MM.1S (cell line): ENCODE measurements around the gene PRKCG.
A peak's percentile ranks its signal among the peaks of the same experiment; 100 is the strongest.

ENCODE experiments used
- DNase-seq: peaks from one replicate; pipeline ENCODE4 v3.0.0-alpha.2; 2015
- H2AFZ ChIP-seq: fragments of 300-600 bp; sonication (generic); 2 replicates; pipeline ENCODE4 v1.6.0; 2016; ENCODE audit warnings: antibody characterized with exemption, low read length
- H3F3A ChIP-seq: fragments of 300-600 bp; sonication (generic); 2 replicates; pipeline ENCODE4 v1.6.1; 2016; ENCODE audit warnings: mild to moderate bottlenecking, antibody characterized with exemption, low read length, moderate library complexity, mixed read lengths; ENCODE audit not compliant: insufficient read depth
- H3K27ac ChIP-seq: fragments of 300-600 bp; sonication (generic); 2 replicates; pipeline ENCODE4 v1.5.1; 2016; ENCODE audit warnings: mild to moderate bottlenecking, low read length
- H3K27me3 ChIP-seq: fragments of 300-600 bp; sonication (generic); replicated peaks from 2 replicates; pipeline ENCODE4 v1.6.0; 2016; ENCODE audit warnings: low read length; ENCODE audit not compliant: insufficient read depth
- H3K36me3 ChIP-seq: fragments of 300-600 bp; sonication (generic); replicated peaks from 2 replicates; pipeline ENCODE4 v1.6.1; 2016; ENCODE audit warnings: mild to moderate bottlenecking, low read length, mixed read lengths; ENCODE audit not compliant: insufficient read depth
- H3K4me1 ChIP-seq: fragments of 300-600 bp; sonication (generic); 2 replicates; pipeline ENCODE4 v1.6.1; 2016; ENCODE audit warnings: low read length, mixed read lengths
- H3K4me2 ChIP-seq: fragments of 300-600 bp; sonication (generic); 2 replicates; pipeline ENCODE4 v1.6.0; 2016; ENCODE audit warnings: low read depth, low read length
- H3K4me3 ChIP-seq: fragments of 300-600 bp; sonication (generic); 2 replicates; pipeline ENCODE4 v1.5.1; 2016; ENCODE audit warnings: low read length, mixed read lengths
- H3K79me2 ChIP-seq: fragments of 300-600 bp; sonication (generic); 2 replicates; pipeline ENCODE4 v1.6.1; 2016; ENCODE audit warnings: mixed run types, low read length, mixed read lengths
- H3K9ac ChIP-seq: fragments of 300-600 bp; sonication (generic); 2 replicates; pipeline ENCODE4 v1.6.1; 2016; ENCODE audit warnings: low read length, mixed read lengths
- H3K9me2 ChIP-seq: fragments of 300-600 bp; sonication (generic); replicated peaks from 2 replicates; pipeline ENCODE4 v1.6.1; 2016; ENCODE audit warnings: mild to moderate bottlenecking, low read length, mixed read lengths; ENCODE audit not compliant: insufficient read depth
- H3K9me3 ChIP-seq: fragments of 300-600 bp; sonication (generic); replicated peaks from 2 replicates; pipeline ENCODE4 v1.6.1; 2016; ENCODE audit warnings: mild to moderate bottlenecking, low read length, mixed read lengths; ENCODE audit not compliant: insufficient read depth
- H4K20me1 ChIP-seq: fragments of 300-600 bp; sonication (generic); 2 replicates; pipeline ENCODE4 v1.6.1; 2016; ENCODE audit warnings: mild to moderate bottlenecking, low read length, moderate library complexity, mixed read lengths; ENCODE audit not compliant: insufficient read depth
- EZH2 ChIP-seq: fragments of 300-600 bp; sonication (generic); optimal IDR thresholded peaks from 2 replicates; pipeline ENCODE3; 2017; ENCODE audit warnings: low read depth, mild to moderate bottlenecking, antibody characterized with exemption, low read length, mixed read lengths
- EZH2phosphoT487 ChIP-seq: fragments of 300-600 bp; sonication (generic); IDR thresholded peaks from 2 replicates; pipeline ENCODE4 v1.6.1; 2018; ENCODE audit warnings: antibody characterized with exemption, low read length
- TF ChIP-seq, protein P1 (sequence below): fragments of 300-600 bp; sonication (generic); IDR thresholded peaks from 2 replicates; pipeline ENCODE4 v1.5.1; 2016; ENCODE audit warnings: antibody characterized with exemption, low read length, mixed read lengths

PRKCG gene

DNA sequence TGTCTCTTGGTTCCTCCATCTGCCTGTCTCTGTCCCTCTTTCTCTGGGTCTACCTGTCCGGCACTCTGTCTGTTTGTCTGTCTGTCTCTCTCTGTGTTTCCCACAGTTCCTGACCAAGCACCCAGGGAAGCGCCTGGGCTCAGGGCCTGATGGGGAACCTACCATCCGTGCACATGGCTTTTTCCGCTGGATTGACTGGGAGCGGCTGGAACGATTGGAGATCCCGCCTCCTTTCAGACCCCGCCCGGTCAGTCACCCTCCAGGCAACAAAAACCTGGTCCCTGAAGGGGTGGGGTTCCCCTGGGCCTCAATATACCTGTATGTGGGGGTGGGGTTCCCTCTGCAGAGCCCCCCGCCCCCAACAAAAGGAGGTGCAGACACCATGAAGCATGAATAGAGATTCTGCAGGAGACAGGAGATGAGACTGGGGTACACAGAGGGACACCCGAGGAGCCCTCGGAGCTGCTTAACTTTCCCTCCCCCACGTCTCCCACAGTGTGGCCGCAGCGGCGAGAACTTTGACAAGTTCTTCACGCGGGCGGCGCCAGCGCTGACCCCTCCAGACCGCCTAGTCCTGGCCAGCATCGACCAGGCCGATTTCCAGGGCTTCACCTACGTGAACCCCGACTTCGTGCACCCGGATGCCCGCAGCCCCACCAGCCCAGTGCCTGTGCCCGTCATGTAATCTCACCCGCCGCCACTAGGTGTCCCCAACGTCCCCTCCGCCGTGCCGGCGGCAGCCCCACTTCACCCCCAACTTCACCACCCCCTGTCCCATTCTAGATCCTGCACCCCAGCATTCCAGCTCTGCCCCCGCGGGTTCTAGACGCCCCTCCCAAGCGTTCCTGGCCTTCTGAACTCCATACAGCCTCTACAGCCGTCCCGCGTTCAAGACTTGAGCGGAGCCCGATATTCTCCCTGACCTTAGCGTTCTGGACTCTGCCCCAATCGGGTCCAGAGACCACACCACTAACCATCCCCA is 24.5 kb downstream of the PRKCG start:
- Histone ChIP-seq H3K9ac (no peak overlapping the region), H3K27me3 (peaks cover 12% of the 10 kb centered on the region; the same call in 1 of the 2 replicates), H3K4me1 (no peaks in the 10 kb centered on the region), H3K4me3 (no peak overlapping the region), H3K79me2 (no peaks in the 10 kb centered on the region), H3K4me2 (no peak overlapping the region), H3K27ac (no peak overlapping the region), H3K9me3 (no peaks in the 10 kb centered on the region), H2AFZ (no peak overlapping the region), H3K9me2 (no peaks in the 10 kb centered on the region), H4K20me1 (no peaks in the 10 kb centered on the region), H3K36me3 (no peaks in the 10 kb centered on the region), H3F3A (no peaks in the 10 kb centered on the region)
- no peak for DNase-seq
- TF ChIP-seq EZH2phosphoT487 (no peak), EZH2 (no peak)
- TF ChIP-seq, protein P1, sequence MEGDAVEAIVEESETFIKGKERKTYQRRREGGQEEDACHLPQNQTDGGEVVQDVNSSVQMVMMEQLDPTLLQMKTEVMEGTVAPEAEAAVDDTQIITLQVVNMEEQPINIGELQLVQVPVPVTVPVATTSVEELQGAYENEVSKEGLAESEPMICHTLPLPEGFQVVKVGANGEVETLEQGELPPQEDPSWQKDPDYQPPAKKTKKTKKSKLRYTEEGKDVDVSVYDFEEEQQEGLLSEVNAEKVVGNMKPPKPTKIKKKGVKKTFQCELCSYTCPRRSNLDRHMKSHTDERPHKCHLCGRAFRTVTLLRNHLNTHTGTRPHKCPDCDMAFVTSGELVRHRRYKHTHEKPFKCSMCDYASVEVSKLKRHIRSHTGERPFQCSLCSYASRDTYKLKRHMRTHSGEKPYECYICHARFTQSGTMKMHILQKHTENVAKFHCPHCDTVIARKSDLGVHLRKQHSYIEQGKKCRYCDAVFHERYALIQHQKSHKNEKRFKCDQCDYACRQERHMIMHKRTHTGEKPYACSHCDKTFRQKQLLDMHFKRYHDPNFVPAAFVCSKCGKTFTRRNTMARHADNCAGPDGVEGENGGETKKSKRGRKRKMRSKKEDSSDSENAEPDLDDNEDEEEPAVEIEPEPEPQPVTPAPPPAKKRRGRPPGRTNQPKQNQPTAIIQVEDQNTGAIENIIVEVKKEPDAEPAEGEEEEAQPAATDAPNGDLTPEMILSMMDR, result peak; percentile 65

- no peak overlapping the region for H3K4me3 ChIP-seq
- no peak overlapping the region for H3K4me2 ChIP-seq
- DNase-seq, result no peak
- TF ChIP-seq EZH2 (no peak), EZH2phosphoT487 (no peak)
- TF ChIP-seq, protein P1, result no peak
- no peaks in the 10 kb centered on the region for H3K9me3 ChIP-seq
- no peaks in the 10 kb centered on the region for H3F3A ChIP-seq
- no peak overlapping the region for H2AFZ ChIP-seq
- no peaks in the 10 kb centered on the region for H3K36me3 ChIP-seq
- no peaks in the 10 kb centered on the region for H3K79me2 ChIP-seq
- no peak overlapping the region for H3K27ac ChIP-seq
- no peaks in the 10 kb centered on the region for H3K9me2 ChIP-seq
- H3K4me1 ChIP-seq, result no peaks in the 10 kb centered on the region
- H3K27me3 ChIP-seq, result peaks cover 12% of the 10 kb centered on the region; the same call in 1 of the 2 replicates
- no peaks in the 10 kb centered on the region for H4K20me1 ChIP-seq
- no peak overlapping the region for H3K9ac ChIP-seq
These were observed 25.2 kb downstream of the PRKCG start for GRCh38 chr19:53907193-53907581.

DNA sequence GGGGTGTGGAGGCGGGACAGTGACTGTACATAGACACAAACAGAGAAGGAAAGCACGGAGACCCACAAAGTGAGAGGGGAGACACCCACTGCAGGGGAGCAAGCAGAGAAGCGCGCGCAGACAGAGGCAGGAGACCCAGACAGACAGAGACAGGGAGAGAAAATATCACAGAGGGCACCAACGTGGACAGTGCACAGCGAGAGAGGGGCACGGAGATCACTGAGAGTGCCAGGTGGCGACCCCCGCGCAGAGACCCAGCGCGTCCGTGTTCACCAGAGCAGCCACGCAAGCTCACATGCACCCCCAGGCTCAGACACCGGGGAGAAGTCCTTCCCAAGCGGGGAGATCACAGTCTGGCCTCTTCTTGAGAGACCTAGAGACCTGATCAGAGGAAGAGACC is 25.7 kb downstream of the PRKCG start:
- no peaks in the 10 kb centered on the region for H3K9me3 ChIP-seq
- no peak overlapping the region for H2AFZ ChIP-seq
- H3K9me2 ChIP-seq, result no peaks in the 10 kb centered on the region
- H3K36me3 ChIP-seq, result no peaks in the 10 kb centered on the region
- no peak overlapping the region for H3K9ac ChIP-seq
- no peak overlapping the region for H3K27ac ChIP-seq
- H3K79me2 ChIP-seq, result no peaks in the 10 kb centered on the region
- H3K27me3 ChIP-seq, result peaks cover 12% of the 10 kb centered on the region; the same call in 1 of the 2 replicates
- H3K4me1 ChIP-seq, result no peaks in the 10 kb centered on the region
- no peaks in the 10 kb centered on the region for H4K20me1 ChIP-seq
- TF ChIP-seq EZH2phosphoT487 (no peak), EZH2 (no peak)
- TF ChIP-seq, protein P1, result no peak
- H3K4me2 ChIP-seq, result no peak overlapping the region
- no peak overlapping the region for H3K4me3 ChIP-seq
- DNase-seq, result no peak
- H3F3A ChIP-seq, result no peaks in the 10 kb centered on the region
